Tibial nerve (tissue), 4 donors: ENCODE data around the gene DDOST.

ENCODE experiments used
- EP300 ChIP-seq, 2 donors: sonication (generic); formaldehyde crosslinking; IDR thresholded peaks; one replicate each; pipeline ENCODE4 v1.6.1; 2017; ENCODE audit warnings: antibody characterized with exemption in 2 of 2, mild to moderate bottlenecking in 1 of 2
- POLR2A ChIP-seq, 2 donors: fragments of 450-650 bp; IDR thresholded peaks; one replicate each; pipeline ENCODE4 v1.6.1; 2017; ENCODE audit warnings: antibody characterized with exemption in 2 of 2, mild to moderate bottlenecking in 2 of 2, moderate library complexity in 2 of 2
- TF ChIP-seq, protein P1 (sequence below), 5 experiments: fragments of 200-600 bp in 3 of 5; fragments of 450-650 bp in 2 of 5; sonication (generic) in 3 of 5; IDR thresholded peaks; one replicate each; pipeline ENCODE4 v1.5.1; 2016 to 2019; ENCODE audit warnings: antibody characterized with exemption in 5 of 5, mild to moderate bottlenecking in 3 of 5, moderate library complexity in 2 of 5

DNA sequence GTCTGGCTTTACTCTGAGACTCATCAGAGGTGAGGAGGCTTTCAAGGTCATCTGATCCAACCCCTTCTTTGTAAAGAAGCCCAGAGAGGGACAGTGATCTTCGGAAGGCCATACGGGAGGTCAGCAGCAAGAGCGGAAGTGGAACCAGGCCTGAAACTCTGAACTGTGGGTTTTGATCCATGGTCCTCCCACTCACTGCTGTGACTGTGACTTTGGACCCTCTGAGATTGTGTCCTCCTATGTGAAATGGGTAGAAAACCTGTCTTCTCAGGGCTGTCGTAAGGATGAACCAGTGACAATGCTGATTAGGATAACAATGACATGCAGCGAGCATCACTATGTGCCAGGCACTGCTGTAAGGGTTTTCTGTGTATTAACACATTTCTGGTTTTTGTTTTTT, 9.8 kb upstream of the DDOST start:
- TF ChIP-seq POLR2A (IDR thresholded peaks at IDR 0.05) (no peak), EP300 (IDR thresholded peaks at IDR 0.05) (no peak)
- TF ChIP-seq, protein P1, sequence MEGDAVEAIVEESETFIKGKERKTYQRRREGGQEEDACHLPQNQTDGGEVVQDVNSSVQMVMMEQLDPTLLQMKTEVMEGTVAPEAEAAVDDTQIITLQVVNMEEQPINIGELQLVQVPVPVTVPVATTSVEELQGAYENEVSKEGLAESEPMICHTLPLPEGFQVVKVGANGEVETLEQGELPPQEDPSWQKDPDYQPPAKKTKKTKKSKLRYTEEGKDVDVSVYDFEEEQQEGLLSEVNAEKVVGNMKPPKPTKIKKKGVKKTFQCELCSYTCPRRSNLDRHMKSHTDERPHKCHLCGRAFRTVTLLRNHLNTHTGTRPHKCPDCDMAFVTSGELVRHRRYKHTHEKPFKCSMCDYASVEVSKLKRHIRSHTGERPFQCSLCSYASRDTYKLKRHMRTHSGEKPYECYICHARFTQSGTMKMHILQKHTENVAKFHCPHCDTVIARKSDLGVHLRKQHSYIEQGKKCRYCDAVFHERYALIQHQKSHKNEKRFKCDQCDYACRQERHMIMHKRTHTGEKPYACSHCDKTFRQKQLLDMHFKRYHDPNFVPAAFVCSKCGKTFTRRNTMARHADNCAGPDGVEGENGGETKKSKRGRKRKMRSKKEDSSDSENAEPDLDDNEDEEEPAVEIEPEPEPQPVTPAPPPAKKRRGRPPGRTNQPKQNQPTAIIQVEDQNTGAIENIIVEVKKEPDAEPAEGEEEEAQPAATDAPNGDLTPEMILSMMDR (IDR thresholded peaks at IDR 0.05): no peak
